ENCODE data around the gene DDX56.
"Not testable (repeated sequence)": the region's sequence is repeated elsewhere in the genome, so short reads cannot be mapped to it uniquely, and the experiment has no call there.

DDX56 gene

DNA sequence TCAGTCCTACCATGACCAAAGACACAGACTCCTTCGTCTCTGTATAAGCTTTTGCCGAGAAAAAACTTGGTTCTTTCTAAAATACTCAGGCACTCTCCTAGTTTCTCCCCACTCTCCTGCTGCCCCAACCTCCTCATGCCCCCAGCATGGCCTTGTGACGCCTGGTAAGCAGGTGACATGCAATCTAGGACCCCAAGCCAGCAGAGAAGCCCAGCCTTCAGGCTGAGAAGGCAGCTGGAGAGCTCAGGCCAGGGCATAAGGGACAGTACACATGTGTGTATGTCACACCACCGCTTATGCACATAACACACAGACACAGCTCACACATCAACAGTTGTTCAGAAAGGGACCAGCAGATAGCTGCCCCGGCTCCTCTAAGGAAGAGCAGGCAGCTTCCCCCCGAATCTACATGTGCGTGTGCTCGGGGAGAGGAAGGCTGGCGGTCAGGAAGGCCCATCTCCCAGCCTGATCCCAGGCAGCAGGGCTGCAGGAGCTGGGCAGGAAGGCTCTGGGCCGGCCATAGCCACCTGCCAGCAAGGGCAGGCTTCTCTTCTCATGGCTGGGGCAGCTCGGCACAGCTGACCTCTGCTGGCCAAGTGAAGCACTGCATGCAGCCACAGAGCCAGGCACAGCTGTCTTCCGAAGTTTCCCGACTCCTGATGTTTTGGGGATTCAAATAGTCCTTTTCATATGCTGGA lies 8.5 kb downstream of the DDX56 start:
- no peak overlapping the region for H3K4me3 ChIP-seq (ENCODE audit: low read length)
- H2AFZ ChIP-seq (ENCODE audit: low read depth, low read length) = no peak overlapping the region
- H3K36me3 ChIP-seq (ENCODE audit: insufficient read depth, low read length) = peaks cover 55% of the 10 kb centered on the region
- H3K9me3 ChIP-seq (ENCODE audit: low read length) = no peaks in the 10 kb centered on the region
- no peaks in the 10 kb centered on the region for H3K4me1 ChIP-seq (ENCODE audit: insufficient read depth, low read length)
- H3K27me3 ChIP-seq (ENCODE audit: insufficient read depth, low read length) = no peaks in the 10 kb centered on the region

DNA sequence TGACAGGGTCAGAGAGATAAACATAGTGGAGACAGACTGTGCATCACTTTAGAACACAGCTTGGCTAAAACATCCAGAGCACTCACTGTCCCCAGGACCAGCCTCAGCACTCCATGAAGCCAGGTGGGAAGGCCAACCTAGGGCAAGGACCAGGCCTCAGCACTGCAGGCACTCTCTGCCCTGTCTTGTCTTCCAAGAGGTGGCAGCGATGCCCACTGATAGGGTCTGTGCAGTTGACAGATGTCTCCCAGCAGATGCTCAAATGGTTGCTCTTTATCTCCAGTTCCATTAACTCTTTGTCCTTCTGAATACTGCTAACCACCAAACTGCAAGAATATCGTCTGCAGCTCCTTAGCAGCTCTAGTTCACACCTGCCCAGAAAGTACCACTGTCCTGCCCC lies 9.1 kb downstream of the DDX56 start:
- H3K4me3 ChIP-seq (ENCODE audit: low read length) = no peak overlapping the region
- H3K4me1 ChIP-seq (ENCODE audit: insufficient read depth, low read length) = no peaks in the 10 kb centered on the region
- H3K9me3 ChIP-seq (ENCODE audit: low read length) = no peaks in the 10 kb centered on the region
- no peak overlapping the region for H2AFZ ChIP-seq (ENCODE audit: low read depth, low read length)
- no peaks in the 10 kb centered on the region for H3K27me3 ChIP-seq (ENCODE audit: insufficient read depth, low read length)
- peaks cover 49% of the 10 kb centered on the region for H3K36me3 ChIP-seq (ENCODE audit: insufficient read depth, low read length)

DNA sequence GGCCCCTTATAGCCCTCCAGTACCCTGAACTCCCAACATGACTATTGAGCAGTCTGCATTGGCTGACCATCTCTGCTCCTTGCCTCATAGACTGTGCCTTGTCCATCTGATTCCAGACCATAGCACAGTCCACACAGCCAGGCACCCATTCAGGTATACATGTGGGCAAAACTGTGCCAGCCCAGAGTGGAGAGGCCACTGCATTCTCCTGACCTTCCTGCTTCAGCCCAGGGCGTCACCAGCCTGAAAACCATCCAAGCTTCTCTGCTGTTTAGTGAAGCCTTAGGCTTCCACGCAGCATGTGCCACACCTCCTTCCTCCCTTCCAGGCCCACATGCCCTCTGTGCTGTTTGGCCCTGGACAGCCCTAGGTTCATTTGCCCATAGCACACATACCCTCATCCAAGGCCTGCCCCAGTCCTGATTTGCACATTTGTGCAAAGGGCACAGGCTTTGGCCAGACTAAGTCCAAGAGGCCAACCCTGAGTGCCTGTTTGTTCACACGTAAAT lies 10.5 kb downstream of the DDX56 start:
- Histone ChIP-seq H3K4me3 (ENCODE audit: low read length) (no peak overlapping the region), H3K27me3 (ENCODE audit: insufficient read depth, low read length) (no peaks in the 10 kb centered on the region), H3K9me3 (ENCODE audit: low read length) (no peaks in the 10 kb centered on the region), H2AFZ (ENCODE audit: low read depth, low read length) (no peak overlapping the region), H3K36me3 (ENCODE audit: insufficient read depth, low read length) (peaks cover 35% of the 10 kb centered on the region), H3K4me1 (ENCODE audit: insufficient read depth, low read length) (no peaks in the 10 kb centered on the region)

DNA sequence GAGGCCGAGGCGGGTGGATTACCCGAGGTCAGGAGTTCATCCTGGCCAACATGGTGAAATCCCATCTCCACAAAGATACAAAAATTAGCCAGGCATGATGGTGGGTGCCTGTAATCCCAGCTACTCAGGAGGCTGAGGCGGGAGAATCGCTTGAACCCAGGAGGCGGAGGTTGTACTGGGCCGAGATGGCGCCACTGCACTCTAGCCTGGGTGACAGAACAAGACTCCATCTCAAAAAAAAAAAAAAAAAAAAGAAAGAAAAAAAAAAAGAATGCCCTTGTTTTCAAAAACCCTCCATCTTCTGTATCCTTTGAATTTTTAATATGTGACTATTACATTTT lies 11.1 kb downstream of the DDX56 start:
- peaks cover 29% of the 10 kb centered on the region for H3K36me3 ChIP-seq (ENCODE audit: insufficient read depth, low read length)
- not testable (repeated sequence) for H2AFZ ChIP-seq (ENCODE audit: low read depth, low read length); H3K4me3 ChIP-seq (ENCODE audit: low read length); H3K9me3 ChIP-seq (ENCODE audit: low read length); H3K4me1 ChIP-seq (ENCODE audit: insufficient read depth, low read length); H3K27me3 ChIP-seq (ENCODE audit: insufficient read depth, low read length)

DNA sequence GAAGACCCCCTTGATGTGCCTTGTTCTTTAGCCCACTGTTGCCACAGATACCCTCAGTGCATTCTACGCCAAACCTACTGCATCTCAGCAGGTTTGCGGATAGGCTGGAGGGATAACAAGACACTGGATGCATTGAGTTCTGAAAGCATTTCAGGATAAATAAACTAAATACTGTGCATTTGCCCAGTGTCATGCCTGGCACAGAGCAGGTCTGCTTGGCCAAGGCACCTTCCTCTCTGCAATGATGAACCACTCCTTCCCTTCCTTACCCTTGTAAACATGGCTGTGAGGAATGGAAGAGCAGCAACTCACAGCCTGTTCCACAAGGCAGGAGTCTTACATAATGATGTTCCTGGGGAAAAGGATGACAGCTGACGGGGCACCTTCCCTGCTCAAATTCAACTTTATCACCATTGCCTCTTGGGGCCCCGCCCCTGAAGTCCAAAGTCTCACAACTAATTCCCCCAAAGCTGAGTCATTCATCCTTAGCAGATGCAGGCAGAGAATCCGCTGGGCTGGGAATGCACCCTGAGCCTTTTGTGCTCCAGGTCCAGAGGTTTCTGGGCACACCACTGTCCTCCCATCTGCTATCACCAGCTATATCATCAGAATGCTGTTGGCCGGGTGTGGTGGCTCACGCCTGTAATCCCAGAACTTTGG lies 11.6 kb downstream of the DDX56 start:
- Histone ChIP-seq H3K4me3 (ENCODE audit: low read length) (no peak overlapping the region), H2AFZ (ENCODE audit: low read depth, low read length) (no peak overlapping the region), H3K4me1 (ENCODE audit: insufficient read depth, low read length) (no peaks in the 10 kb centered on the region), H3K36me3 (ENCODE audit: insufficient read depth, low read length) (peaks cover 24% of the 10 kb centered on the region), H3K9me3 (ENCODE audit: low read length) (no peaks in the 10 kb centered on the region), H3K27me3 (ENCODE audit: insufficient read depth, low read length) (no peaks in the 10 kb centered on the region)

DNA sequence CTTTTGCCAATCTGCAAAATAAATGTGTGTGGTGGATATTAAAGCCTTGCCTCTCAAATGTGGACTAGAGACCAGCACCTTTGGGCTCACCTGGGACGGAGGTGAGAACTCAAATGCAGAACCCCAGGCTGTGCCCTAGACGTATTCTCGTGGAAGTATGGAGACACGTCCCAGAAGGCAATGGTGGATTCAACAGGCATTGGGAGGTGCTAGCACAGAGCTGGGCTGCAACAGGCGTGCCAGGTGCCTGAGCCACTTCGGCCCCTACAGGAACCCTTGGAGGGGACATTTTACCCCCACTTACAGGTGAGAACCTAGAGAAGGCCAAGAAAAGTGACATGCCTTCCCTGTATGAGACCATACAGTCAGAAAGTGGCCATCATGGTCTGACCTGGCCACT lies 12.2 kb downstream of the DDX56 start:
- Histone ChIP-seq H3K9me3 (ENCODE audit: low read length) (no peaks in the 10 kb centered on the region), H3K4me1 (ENCODE audit: insufficient read depth, low read length) (no peaks in the 10 kb centered on the region), H3K4me3 (ENCODE audit: low read length) (no peak overlapping the region), H3K27me3 (ENCODE audit: insufficient read depth, low read length) (no peaks in the 10 kb centered on the region), H3K36me3 (ENCODE audit: insufficient read depth, low read length) (peaks cover 19% of the 10 kb centered on the region), H2AFZ (ENCODE audit: low read depth, low read length) (no peak overlapping the region)

DNA sequence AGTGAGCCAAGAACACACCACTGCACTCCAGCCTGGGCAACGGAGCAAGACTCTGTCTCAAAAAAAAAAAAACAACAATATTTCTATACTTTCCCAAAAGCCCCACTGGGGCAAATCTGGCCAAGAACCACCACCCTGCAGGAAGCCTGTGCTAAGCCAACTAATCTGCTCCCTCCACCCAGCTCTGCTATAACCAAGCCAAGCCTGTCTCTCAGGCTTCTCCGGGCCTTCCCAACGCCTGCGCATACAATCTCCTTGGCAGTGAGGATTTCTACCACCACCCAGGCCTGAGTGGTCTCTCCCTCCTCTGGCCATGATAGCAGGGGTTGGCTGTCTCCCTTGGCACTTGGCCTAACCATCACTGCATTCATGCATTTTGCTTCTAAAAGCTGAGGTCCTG lies 14.2 kb downstream of the DDX56 start:
- H3K27me3 ChIP-seq (ENCODE audit: insufficient read depth, low read length) = no peaks in the 10 kb centered on the region
- H3K36me3 ChIP-seq (ENCODE audit: insufficient read depth, low read length) = peaks cover 6% of the 10 kb centered on the region
- no peak overlapping the region for H2AFZ ChIP-seq (ENCODE audit: low read depth, low read length)
- no peak overlapping the region for H3K4me3 ChIP-seq (ENCODE audit: low read length)
- H3K9me3 ChIP-seq (ENCODE audit: low read length) = no peaks in the 10 kb centered on the region
- H3K4me1 ChIP-seq (ENCODE audit: insufficient read depth, low read length) = no peaks in the 10 kb centered on the region

DNA sequence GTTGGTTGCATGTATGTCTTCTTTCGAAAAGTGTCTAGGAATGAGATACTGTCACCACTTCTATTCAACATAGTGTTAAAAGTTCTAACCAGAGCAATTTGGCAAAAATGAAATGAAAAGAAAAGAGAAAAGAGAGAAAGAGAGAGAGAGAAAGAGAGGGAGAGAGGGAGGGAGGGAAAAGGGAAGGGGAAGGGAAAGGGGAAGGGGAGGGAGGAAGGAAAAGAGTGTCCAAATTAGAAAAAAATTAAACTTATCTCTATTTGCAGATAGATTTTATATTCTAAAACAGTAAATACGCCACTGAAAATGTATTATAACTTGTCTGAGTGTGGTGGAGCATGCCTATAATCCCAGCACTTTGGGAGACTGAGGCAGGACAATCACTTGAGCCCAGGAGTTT lies 16.2 kb downstream of the DDX56 start:
- H3K4me3 ChIP-seq (ENCODE audit: low read length) = no peak overlapping the region
- no peaks in the 10 kb centered on the region for H3K36me3 ChIP-seq (ENCODE audit: insufficient read depth, low read length)
- no peaks in the 10 kb centered on the region for H3K27me3 ChIP-seq (ENCODE audit: insufficient read depth, low read length)
- H2AFZ ChIP-seq (ENCODE audit: low read depth, low read length) = no peak overlapping the region
- H3K4me1 ChIP-seq (ENCODE audit: insufficient read depth, low read length) = no peaks in the 10 kb centered on the region
- H3K9me3 ChIP-seq (ENCODE audit: low read length) = no peaks in the 10 kb centered on the region

DNA sequence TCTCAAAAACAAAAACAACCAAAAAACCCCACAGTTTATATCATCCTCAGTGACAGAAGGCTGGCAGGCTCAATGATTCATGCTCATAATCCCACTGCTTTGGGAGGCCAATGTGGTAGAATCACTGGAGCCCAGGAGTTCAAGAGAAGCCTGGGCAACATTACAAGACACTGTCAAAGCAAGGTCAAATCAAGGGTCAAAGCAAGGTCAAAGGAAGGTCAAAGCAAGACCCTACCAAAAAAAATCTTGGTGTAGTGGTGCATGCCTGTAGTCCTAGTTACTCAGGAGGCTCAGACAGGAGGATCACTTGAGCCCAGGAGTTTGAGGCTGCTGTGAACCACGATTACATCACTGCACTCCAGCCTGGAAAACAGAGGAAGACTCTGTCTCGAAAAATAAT lies 18.4 kb downstream of the DDX56 start:
- Histone ChIP-seq H3K9me3 (ENCODE audit: low read length) (no peaks in the 10 kb centered on the region), H2AFZ (ENCODE audit: low read depth, low read length) (no peak overlapping the region), H3K4me1 (ENCODE audit: insufficient read depth, low read length) (no peaks in the 10 kb centered on the region), H3K27me3 (ENCODE audit: insufficient read depth, low read length) (no peaks in the 10 kb centered on the region), H3K4me3 (ENCODE audit: low read length) (no peak overlapping the region), H3K36me3 (ENCODE audit: insufficient read depth, low read length) (no peaks in the 10 kb centered on the region)

DNA sequence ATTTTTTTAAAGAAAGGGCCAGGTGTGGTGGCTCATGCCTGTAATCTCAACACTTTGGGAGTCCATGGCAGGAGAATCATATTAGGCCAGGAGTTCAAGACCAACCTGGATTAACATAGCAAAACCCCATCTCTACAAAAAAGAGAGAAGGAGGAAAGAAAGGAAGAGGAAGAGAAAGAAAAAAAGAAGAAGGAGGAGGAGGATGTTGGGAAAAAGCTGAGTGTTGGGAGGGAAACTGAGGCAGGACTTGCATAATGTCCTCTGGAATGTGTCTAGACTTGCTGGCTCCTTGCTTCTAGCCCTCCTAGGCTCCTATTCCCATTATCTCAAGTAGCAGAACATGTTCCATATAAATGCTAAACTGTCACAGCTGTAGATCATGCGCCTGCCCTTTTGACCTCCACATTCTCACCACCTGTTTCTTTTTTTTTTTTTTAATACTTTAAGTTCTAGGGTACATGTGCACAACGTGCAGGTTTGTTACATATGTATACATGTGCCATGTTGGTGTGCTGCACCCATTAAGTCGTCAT lies 21.2 kb downstream of the DDX56 start:
- H3K4me3 ChIP-seq (ENCODE audit: low read length); H3K9me3 ChIP-seq (ENCODE audit: low read length); H3K27me3 ChIP-seq (ENCODE audit: insufficient read depth, low read length); H2AFZ ChIP-seq (ENCODE audit: low read depth, low read length); H3K36me3 ChIP-seq (ENCODE audit: insufficient read depth, low read length); H3K4me1 ChIP-seq (ENCODE audit: insufficient read depth, low read length): not testable (repeated sequence)

DNA sequence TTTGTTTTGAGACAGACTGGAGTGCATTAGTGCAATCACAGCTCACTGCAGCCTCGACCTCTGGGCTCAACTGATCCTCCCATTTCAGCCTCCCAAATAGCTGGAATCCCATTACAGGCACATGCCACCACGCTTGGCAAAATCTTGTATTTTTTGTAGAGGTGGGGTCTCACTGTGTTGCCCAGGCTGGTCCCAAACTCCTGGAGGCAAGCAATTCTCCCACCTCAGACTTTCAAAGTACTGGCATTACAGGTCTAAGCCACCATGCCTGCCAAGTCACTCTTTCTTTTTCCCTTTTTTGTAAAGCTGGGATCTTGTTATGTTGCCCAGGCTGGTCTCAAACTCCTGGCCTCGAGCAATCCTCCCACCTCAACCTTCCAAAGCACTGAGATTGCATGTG lies 24.3 kb downstream of the DDX56 start:
- Histone ChIP-seq H3K9me3 (ENCODE audit: low read length) (no peaks in the 10 kb centered on the region), H3K36me3 (ENCODE audit: insufficient read depth, low read length) (no peaks in the 10 kb centered on the region), H3K4me3 (ENCODE audit: low read length) (no peak overlapping the region), H3K4me1 (ENCODE audit: insufficient read depth, low read length) (no peaks in the 10 kb centered on the region), H2AFZ (ENCODE audit: low read depth, low read length) (no peak overlapping the region), H3K27me3 (ENCODE audit: insufficient read depth, low read length) (no peaks in the 10 kb centered on the region)

DNA sequence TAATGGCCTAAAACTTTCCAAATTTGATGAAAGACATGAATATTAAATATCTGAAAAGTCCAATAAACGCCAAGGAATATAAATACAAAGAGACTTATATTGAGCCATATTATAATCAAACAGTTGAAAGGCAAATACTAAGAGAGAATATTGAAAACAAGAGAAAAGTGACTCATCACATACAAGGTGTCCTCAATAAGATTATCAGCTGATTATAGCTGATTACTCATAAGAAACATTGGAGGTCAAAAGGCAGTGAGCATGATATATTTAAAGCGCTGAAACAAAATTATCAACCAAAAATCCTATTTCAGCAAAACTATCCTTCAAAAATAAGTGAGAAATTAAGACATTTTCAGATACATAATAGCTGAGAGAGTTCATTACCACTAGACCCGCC lies 24.8 kb downstream of the DDX56 start:
- Histone ChIP-seq H3K27me3 (ENCODE audit: insufficient read depth, low read length) (no peaks in the 10 kb centered on the region), H3K9me3 (ENCODE audit: low read length) (no peaks in the 10 kb centered on the region), H3K4me1 (ENCODE audit: insufficient read depth, low read length) (no peaks in the 10 kb centered on the region), H3K36me3 (ENCODE audit: insufficient read depth, low read length) (no peaks in the 10 kb centered on the region), H2AFZ (ENCODE audit: low read depth, low read length) (no peak overlapping the region), H3K4me3 (ENCODE audit: low read length) (no peak overlapping the region)

DNA sequence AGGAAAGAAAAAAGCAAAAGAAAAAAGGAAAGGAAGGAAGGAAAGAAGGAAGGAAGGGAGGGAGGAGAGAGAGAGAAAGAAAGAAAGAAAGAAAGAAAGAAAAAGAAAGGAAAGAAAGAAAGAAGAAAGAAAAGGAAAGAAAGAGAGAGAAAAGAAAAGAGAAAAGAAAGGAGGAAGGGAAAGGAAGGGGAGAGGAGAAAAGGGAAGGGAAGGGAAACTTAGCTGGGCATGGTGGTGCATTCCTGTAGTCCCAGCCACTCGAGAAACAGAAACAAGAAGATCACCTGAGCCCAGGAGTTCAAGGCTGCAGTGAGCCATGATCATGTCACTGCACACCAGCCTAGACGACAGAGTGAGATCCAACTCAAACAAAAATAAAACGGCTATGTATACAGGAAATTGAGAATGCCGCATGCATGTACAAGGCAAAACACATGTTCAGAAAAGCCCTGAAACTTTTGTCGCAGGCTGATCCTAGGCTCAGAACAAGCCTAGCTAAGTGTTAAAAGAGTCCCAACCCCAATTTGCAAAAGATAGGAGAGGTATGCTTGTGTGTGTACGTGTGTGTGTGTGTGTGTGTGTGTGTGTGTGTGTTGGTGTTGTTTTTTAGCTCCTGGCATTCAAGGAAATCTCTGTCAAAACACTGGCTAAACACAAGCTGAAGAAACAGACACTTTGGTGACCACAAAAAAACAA lies 26.0 kb downstream of the DDX56 start:
- no peaks in the 10 kb centered on the region for H3K9me3 ChIP-seq (ENCODE audit: low read length)
- no peaks in the 10 kb centered on the region for H3K4me1 ChIP-seq (ENCODE audit: insufficient read depth, low read length)
- no peak overlapping the region for H2AFZ ChIP-seq (ENCODE audit: low read depth, low read length)
- no peaks in the 10 kb centered on the region for H3K27me3 ChIP-seq (ENCODE audit: insufficient read depth, low read length)
- no peak overlapping the region for H3K4me3 ChIP-seq (ENCODE audit: low read length)
- no peaks in the 10 kb centered on the region for H3K36me3 ChIP-seq (ENCODE audit: insufficient read depth, low read length)

All from neuron (in vitro differentiated cells).